ENCODE results near the gene CAMSAP1.
A peak's percentile ranks its signal among the peaks of the same experiment; 100 is the strongest.
"Not testable (repeated sequence)": the region's sequence is repeated elsewhere in the genome, so short reads cannot be mapped to it uniquely, and the experiment has no call there.

The CAMSAP1 gene

GRCh38 chr9:135920256-135920930 is 13.0 kb upstream of the CAMSAP1 start:
- DNase-seq: no peak

GRCh38 chr9:135919318-135919890 is 12.1 kb upstream of the CAMSAP1 start:
- DNase-seq: no peak

- DNase-seq: not testable (repeated sequence)
Observed at GRCh38 chr9:135916227-135916626, 8.9 kb upstream of the CAMSAP1 start.

- no peak for DNase-seq
Observed at GRCh38 chr9:135914921-135915320, 7.6 kb upstream of the CAMSAP1 start.

- not testable (repeated sequence) for DNase-seq
Observed at GRCh38 chr9:135911233-135911632, 3.9 kb upstream of the CAMSAP1 start.

- DNase-seq: no peak
Observed at GRCh38 chr9:135910757-135911156, 3.4 kb upstream of the CAMSAP1 start.

GRCh38 chr9:135910216-135910615 is 2.9 kb upstream of the CAMSAP1 start:
- DNase-seq: no peak

- DNase-seq: no peak
Observed at GRCh38 chr9:135909371-135909770, 2.0 kb upstream of the CAMSAP1 start.

GRCh38 chr9:135908754-135909204 is 1.4 kb upstream of the CAMSAP1 start:
- no peak for DNase-seq

- DNase-seq: no peak
Observed at GRCh38 chr9:135908093-135908753, 877 bp upstream of the CAMSAP1 start.

GRCh38 chr9:135907006-135907430 is 328 bp downstream of the CAMSAP1 start:
- no peak for DNase-seq

GRCh38 chr9:135906291-135907005 is 898 bp downstream of the CAMSAP1 start:
- DNase-seq: peak in 1 of 2 donors; percentile 10

- peak in 1 of 2 donors; percentile 22 for DNase-seq
Observed at GRCh38 chr9:135905380-135906258, 1.7 kb downstream of the CAMSAP1 start.

GRCh38 chr9:135903786-135904520 is 3.4 kb downstream of the CAMSAP1 start:
- DNase-seq: no peak

- DNase-seq: no peak
Observed at GRCh38 chr9:135903358-135903656, 4.0 kb downstream of the CAMSAP1 start.

GRCh38 chr9:135902655-135903357 is 4.5 kb downstream of the CAMSAP1 start:
- no peak for DNase-seq

GRCh38 chr9:135901826-135902225 is 5.5 kb downstream of the CAMSAP1 start:
- no peak for DNase-seq

- DNase-seq: no peak
Observed at GRCh38 chr9:135901031-135901758, 6.2 kb downstream of the CAMSAP1 start.

- no peak for DNase-seq
Observed at GRCh38 chr9:135898634-135899407, 8.5 kb downstream of the CAMSAP1 start.

GRCh38 chr9:135896626-135897025 is 10.7 kb downstream of the CAMSAP1 start:
- DNase-seq: no peak

Data from CD4-positive, alpha-beta T cell treated with Interleukin-1 beta for 1 hour (primary cell).